Measurements from ENCODE around the gene GAL3ST2. TPM values are rescaled to one million over a fixed set of nuclear protein-coding genes. Genes with fewer than 3 reads are reported as not detected.

GAL3ST2 gene
- total RNA-seq, 4 donors from 2014 or later: 0.40 TPM; not detected in 3

- TF ChIP-seq EP300 (IDR thresholded peaks at IDR 0.05): no peak
- TF ChIP-seq CTCF (IDR thresholded peaks at IDR 0.05): no peak
- TF ChIP-seq POLR2A (IDR thresholded peaks at IDR 0.05): no peak
- no peak for TF ChIP-seq POLR2AphosphoS5 (IDR thresholded peaks at IDR 0.05)
- no peak for ATAC-seq
- Histone ChIP-seq H3K4me3 (no peak overlapping the region), H3K4me1 (no peaks in the 10 kb centered on the region), H3K9me3 (no peaks in the 10 kb centered on the region), H3K27me3 (peaks cover 72% of the 10 kb centered on the region), H3K27ac (no peak overlapping the region), H3K36me3 (no peaks in the 10 kb centered on the region)
- WGBS, 2 donors (ENCODE audit: low coverage in 1 of 2): 60% methylated on average over 1 of the region's 17 CpGs; no CpG with 5 or more reads in 1 of the 2 donors
Measured at GRCh38 chr2:241814393-241814642, 37.7 kb downstream of the GAL3ST2 start.

- Histone ChIP-seq H3K27ac (no peak overlapping the region), H3K36me3 (no peaks in the 10 kb centered on the region), H3K4me1 (no peaks in the 10 kb centered on the region), H3K9me3 (no peaks in the 10 kb centered on the region), H3K4me3 (no peak overlapping the region), H3K27me3 (peaks cover 72% of the 10 kb centered on the region)
- 66 to 72% methylated on average over 7 of the region's 52 CpGs for WGBS, 2 donors (ENCODE audit: low coverage in 1 of 2)
- no peak for ATAC-seq
- TF ChIP-seq POLR2A (IDR thresholded peaks at IDR 0.05) (no peak), POLR2AphosphoS5 (IDR thresholded peaks at IDR 0.05) (no peak)
Measured at GRCh38 chr2:241814643-241815476, 38.2 kb downstream of the GAL3ST2 start.

- Histone ChIP-seq H3K9me3 (no peaks in the 10 kb centered on the region), H3K36me3 (no peaks in the 10 kb centered on the region), H3K27me3 (peaks cover 81% of the 10 kb centered on the region), H3K4me1 (no peaks in the 10 kb centered on the region), H3K4me3 (no peak overlapping the region), H3K27ac (no peak overlapping the region)
- 66 to 79% methylated on average over 2 to 10 of the region's 48 CpGs for WGBS, 2 donors (ENCODE audit: low coverage in 1 of 2)
- ATAC-seq: no peak
- no peak for TF ChIP-seq POLR2A (IDR thresholded peaks at IDR 0.05)
- no peak for TF ChIP-seq CTCF (IDR thresholded peaks at IDR 0.05)
- no peak for TF ChIP-seq POLR2AphosphoS5 (IDR thresholded peaks at IDR 0.05)
- no peak for TF ChIP-seq EP300 (IDR thresholded peaks at IDR 0.05)
Measured at GRCh38 chr2:241815477-241816430, 39.1 kb downstream of the GAL3ST2 start.

GRCh38 chr2:241816431-241817121 lies 40.0 kb downstream of the GAL3ST2 start:
- no peaks in the 10 kb centered on the region for H3K9me3 ChIP-seq
- TF ChIP-seq POLR2AphosphoS5 (IDR thresholded peaks at IDR 0.05): no peak
- no peak for TF ChIP-seq POLR2A (IDR thresholded peaks at IDR 0.05)
- TF ChIP-seq CTCF (IDR thresholded peaks at IDR 0.05): no peak
- no peak for TF ChIP-seq EP300 (IDR thresholded peaks at IDR 0.05)
- H3K4me1 ChIP-seq: no peaks in the 10 kb centered on the region
- WGBS, 2 donors (ENCODE audit: low coverage in 1 of 2): no CpG with 5 or more reads among the region's 33 CpGs
- H3K36me3 ChIP-seq: no peaks in the 10 kb centered on the region
- peaks cover 82% of the 10 kb centered on the region for H3K27me3 ChIP-seq
- ATAC-seq: no peak
- H3K4me3 ChIP-seq: no peak overlapping the region
- no peak overlapping the region for H3K27ac ChIP-seq

Data from gastroesophageal sphincter (tissue), 4 donors.